ENCODE data around the gene P2RY14. TPM values are rescaled to one million over a fixed set of nuclear protein-coding genes. Genes with fewer than 3 reads are reported as not detected.

P2RY14 gene
- total and polyA plus RNA-seq, 2 experiments from 2014 or later = 0.95 TPM; not detected in 1

DNA sequence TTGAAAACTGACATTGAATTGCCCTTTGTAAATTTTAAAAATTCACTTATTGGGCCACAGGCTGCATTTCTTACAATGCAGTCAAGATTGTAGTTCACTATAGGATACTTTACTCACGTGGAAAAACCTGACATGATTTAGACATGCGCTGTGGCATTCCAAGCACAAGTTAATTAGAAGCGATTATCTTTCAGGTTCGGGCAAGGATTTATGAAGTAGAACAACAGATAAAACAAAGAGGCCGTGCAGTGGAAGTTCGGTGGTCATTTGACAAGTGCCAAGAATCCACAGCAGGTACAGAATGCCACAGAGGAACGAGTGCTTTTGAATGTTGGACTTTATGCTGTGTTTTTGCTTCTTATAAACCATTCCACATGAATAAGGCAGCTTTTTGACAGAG lies 113.1 kb downstream of the P2RY14 start:
- no peak for ATAC-seq
- no peak overlapping the region for H3K27ac Mint-ChIP-seq

More for the DNA sequence above, 113.1 kb downstream of the P2RY14 start:
- no peak for DNase-seq (ENCODE audit: low spot score)
- Histone ChIP-seq H3K27ac (ENCODE audit: low read depth) (no peak overlapping the region), H3K27me3 (ENCODE audit: insufficient read depth) (no peaks in the 10 kb centered on the region), H3K4me1 (ENCODE audit: insufficient read depth) (no peaks in the 10 kb centered on the region), H2AFZ (no peak overlapping the region), H3K4me3 (no peak overlapping the region), H3F3A (replicated peaks; ENCODE audit: low read depth) (no peaks in the 10 kb centered on the region), H3K4me2 (no peak overlapping the region), H3K36me3 (ENCODE audit: insufficient read depth) (0 out of 2 replicates have a peak, but pooled peaks cover 6% of the 10 kb centered on the region), H4K20me1 (replicated peaks; ENCODE audit: insufficient read depth) (no peaks in the 10 kb centered on the region), H3K9me2 (ENCODE audit: insufficient read depth) (no peaks in the 10 kb centered on the region), H3K79me2 (replicated peaks; ENCODE audit: insufficient read depth) (no peaks in the 10 kb centered on the region)
- Mint-ChIP-seq H3K4me1 (peaks cover 4% of the 10 kb centered on the region; the same call in 2 of the 3 replicates), H3K36me3 (ENCODE audit: low read depth) (peaks cover 4% of the 10 kb centered on the region; the same call in 2 of the 3 replicates), H3K9me3 (no peaks in the 10 kb centered on the region), H3K27me3 (ENCODE audit: insufficient read depth, low read depth, poor library complexity) (no peaks in the 10 kb centered on the region), H3K4me3 (no peak overlapping the region)
- no peak for TF ChIP-seq ZNF331 (CRISPR knock-in tag; IDR thresholded peaks at IDR 0.05; ENCODE audit: low read depth)
- TF ChIP-seq EZH2 (IDR thresholded peaks at IDR 0.05; ENCODE audit: low read depth, unreplicated experiment) = no peak
- TF ChIP-seq STAT1 (IDR thresholded peaks at IDR 0.05; ENCODE audit: unreplicated experiment) = no peak
- TF ChIP-seq, protein P1, sequence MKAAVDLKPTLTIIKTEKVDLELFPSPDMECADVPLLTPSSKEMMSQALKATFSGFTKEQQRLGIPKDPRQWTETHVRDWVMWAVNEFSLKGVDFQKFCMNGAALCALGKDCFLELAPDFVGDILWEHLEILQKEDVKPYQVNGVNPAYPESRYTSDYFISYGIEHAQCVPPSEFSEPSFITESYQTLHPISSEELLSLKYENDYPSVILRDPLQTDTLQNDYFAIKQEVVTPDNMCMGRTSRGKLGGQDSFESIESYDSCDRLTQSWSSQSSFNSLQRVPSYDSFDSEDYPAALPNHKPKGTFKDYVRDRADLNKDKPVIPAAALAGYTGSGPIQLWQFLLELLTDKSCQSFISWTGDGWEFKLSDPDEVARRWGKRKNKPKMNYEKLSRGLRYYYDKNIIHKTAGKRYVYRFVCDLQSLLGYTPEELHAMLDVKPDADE (IDR thresholded peaks at IDR 0.05) = no peak
- no peak for TF ChIP-seq JUNB (IDR thresholded peaks at IDR 0.05; ENCODE audit: unreplicated experiment)
- no peak for TF ChIP-seq NANOG (IDR thresholded peaks at IDR 0.05; ENCODE audit: borderline replicate concordance)
- TF ChIP-seq, protein P2, sequence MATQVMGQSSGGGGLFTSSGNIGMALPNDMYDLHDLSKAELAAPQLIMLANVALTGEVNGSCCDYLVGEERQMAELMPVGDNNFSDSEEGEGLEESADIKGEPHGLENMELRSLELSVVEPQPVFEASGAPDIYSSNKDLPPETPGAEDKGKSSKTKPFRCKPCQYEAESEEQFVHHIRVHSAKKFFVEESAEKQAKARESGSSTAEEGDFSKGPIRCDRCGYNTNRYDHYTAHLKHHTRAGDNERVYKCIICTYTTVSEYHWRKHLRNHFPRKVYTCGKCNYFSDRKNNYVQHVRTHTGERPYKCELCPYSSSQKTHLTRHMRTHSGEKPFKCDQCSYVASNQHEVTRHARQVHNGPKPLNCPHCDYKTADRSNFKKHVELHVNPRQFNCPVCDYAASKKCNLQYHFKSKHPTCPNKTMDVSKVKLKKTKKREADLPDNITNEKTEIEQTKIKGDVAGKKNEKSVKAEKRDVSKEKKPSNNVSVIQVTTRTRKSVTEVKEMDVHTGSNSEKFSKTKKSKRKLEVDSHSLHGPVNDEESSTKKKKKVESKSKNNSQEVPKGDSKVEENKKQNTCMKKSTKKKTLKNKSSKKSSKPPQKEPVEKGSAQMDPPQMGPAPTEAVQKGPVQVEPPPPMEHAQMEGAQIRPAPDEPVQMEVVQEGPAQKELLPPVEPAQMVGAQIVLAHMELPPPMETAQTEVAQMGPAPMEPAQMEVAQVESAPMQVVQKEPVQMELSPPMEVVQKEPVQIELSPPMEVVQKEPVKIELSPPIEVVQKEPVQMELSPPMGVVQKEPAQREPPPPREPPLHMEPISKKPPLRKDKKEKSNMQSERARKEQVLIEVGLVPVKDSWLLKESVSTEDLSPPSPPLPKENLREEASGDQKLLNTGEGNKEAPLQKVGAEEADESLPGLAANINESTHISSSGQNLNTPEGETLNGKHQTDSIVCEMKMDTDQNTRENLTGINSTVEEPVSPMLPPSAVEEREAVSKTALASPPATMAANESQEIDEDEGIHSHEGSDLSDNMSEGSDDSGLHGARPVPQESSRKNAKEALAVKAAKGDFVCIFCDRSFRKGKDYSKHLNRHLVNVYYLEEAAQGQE (IDR thresholded peaks at IDR 0.05; ENCODE audit: unreplicated experiment) = no peak
- no peak for TF ChIP-seq POLR2AphosphoS5 (IDR thresholded peaks at IDR 0.05; ENCODE audit: low read depth)
- no peak for TF ChIP-seq ZNF114 (CRISPR knock-in tag; IDR thresholded peaks at IDR 0.05)
- no peak for TF ChIP-seq EZH2phosphoT487 (IDR thresholded peaks at IDR 0.05; ENCODE audit: unreplicated experiment)
- TF ChIP-seq, protein P3, sequence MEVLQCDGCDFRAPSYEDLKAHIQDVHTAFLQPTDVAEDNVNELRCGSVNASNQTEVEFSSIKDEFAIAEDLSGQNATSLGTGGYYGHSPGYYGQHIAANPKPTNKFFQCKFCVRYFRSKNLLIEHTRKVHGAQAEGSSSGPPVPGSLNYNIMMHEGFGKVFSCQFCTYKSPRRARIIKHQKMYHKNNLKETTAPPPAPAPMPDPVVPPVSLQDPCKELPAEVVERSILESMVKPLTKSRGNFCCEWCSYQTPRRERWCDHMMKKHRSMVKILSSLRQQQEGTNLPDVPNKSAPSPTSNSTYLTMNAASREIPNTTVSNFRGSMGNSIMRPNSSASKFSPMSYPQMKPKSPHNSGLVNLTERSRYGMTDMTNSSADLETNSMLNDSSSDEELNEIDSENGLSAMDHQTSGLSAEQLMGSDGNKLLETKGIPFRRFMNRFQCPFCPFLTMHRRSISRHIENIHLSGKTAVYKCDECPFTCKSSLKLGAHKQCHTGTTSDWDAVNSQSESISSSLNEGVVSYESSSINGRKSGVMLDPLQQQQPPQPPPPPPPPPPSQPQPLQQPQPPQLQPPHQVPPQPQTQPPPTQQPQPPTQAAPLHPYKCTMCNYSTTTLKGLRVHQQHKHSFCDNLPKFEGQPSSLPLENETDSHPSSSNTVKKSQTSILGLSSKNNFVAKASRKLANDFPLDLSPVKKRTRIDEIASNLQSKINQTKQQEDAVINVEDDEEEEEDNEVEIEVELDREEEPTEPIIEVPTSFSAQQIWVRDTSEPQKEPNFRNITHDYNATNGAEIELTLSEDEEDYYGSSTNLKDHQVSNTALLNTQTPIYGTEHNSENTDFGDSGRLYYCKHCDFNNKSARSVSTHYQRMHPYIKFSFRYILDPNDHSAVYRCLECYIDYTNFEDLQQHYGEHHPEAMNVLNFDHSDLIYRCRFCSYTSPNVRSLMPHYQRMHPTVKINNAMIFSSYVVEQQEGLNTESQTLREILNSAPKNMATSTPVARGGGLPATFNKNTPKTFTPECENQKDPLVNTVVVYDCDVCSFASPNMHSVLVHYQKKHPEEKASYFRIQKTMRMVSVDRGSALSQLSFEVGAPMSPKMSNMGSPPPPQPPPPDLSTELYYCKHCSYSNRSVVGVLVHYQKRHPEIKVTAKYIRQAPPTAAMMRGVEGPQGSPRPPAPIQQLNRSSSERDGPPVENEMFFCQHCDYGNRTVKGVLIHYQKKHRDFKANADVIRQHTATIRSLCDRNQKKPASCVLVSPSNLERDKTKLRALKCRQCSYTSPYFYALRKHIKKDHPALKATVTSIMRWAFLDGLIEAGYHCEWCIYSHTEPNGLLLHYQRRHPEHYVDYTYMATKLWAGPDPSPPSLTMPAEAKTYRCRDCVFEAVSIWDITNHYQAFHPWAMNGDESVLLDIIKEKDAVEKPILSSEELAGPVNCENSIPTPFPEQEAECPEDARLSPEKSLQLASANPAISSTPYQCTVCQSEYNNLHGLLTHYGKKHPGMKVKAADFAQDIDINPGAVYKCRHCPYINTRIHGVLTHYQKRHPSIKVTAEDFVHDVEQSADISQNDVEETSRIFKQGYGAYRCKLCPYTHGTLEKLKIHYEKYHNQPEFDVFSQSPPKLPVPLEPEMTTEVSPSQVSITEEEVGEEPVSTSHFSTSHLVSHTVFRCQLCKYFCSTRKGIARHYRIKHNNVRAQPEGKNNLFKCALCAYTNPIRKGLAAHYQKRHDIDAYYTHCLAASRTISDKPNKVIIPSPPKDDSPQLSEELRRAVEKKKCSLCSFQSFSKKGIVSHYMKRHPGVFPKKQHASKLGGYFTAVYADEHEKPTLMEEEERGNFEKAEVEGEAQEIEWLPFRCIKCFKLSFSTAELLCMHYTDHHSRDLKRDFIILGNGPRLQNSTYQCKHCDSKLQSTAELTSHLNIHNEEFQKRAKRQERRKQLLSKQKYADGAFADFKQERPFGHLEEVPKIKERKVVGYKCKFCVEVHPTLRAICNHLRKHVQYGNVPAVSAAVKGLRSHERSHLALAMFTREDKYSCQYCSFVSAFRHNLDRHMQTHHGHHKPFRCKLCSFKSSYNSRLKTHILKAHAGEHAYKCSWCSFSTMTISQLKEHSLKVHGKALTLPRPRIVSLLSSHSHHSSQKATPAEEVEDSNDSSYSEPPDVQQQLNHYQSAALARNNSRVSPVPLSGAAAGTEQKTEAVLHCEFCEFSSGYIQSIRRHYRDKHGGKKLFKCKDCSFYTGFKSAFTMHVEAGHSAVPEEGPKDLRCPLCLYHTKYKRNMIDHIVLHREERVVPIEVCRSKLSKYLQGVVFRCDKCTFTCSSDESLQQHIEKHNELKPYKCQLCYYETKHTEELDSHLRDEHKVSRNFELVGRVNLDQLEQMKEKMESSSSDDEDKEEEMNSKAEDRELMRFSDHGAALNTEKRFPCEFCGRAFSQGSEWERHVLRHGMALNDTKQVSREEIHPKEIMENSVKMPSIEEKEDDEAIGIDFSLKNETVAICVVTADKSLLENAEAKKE (CRISPR knock-in tag; IDR thresholded peaks at IDR 0.05) = no peak
- TF ChIP-seq, protein P4, sequence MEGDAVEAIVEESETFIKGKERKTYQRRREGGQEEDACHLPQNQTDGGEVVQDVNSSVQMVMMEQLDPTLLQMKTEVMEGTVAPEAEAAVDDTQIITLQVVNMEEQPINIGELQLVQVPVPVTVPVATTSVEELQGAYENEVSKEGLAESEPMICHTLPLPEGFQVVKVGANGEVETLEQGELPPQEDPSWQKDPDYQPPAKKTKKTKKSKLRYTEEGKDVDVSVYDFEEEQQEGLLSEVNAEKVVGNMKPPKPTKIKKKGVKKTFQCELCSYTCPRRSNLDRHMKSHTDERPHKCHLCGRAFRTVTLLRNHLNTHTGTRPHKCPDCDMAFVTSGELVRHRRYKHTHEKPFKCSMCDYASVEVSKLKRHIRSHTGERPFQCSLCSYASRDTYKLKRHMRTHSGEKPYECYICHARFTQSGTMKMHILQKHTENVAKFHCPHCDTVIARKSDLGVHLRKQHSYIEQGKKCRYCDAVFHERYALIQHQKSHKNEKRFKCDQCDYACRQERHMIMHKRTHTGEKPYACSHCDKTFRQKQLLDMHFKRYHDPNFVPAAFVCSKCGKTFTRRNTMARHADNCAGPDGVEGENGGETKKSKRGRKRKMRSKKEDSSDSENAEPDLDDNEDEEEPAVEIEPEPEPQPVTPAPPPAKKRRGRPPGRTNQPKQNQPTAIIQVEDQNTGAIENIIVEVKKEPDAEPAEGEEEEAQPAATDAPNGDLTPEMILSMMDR (conservative IDR thresholded peaks at IDR 0.05; ENCODE audit: low read depth in 2 of 2) = no peak
- no peak for TF ChIP-seq CREB1 (CRISPR knock-in tag; IDR thresholded peaks at IDR 0.05; ENCODE audit: low read depth)
